HTERT RPE-1 (cell line): ENCODE results near the gene PIP4K2A.

ENCODE experiments used
- in situ Hi-C: fragments of 300-500 bp; cut with MboI; formaldehyde crosslinking; loops from 4 replicates; pipeline ENCODE4 v1.14.3; 2020; ENCODE audit warnings: low sequenced_read_pairs

PIP4K2A gene

DNA sequence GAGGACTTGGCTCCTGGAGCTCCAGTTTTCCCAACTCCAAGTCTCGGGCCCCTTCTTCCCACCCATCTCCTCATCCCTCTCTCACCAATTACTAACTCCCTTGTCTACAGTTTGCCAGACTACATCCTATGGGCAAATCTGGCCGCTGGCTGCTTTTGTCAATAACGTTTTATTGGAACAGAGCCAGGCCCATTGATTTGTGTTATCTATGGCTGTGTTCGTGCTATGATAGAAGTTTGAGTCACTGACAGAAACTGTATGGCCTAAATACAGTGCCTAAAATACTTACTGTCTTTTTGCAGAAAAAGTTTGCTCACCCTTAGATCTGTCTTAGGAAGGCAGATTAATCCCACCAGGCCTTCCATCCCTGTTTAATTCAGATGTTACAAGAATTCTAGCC, 71.3 kb downstream of the PIP4K2A start:
- in situ Hi-C loops, result no loop called here

DNA sequence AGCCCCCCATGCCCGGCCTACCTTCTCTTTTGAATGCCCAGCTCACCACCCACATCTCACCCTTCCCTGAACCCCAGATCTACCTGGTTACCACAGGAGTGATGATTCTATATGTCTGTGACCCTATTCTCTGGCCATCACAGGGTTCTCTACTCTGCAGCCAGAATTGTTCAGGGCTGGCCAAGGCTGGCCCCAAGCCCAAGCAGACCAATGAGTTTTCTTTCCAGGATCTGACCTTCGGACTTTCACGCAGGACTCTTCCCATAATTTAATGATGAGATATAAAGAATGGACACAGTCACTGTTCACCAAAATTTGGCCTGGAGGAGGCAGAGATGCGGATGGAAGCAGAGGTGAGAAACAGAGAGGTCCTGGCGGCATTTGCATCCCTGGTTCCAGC, 72.6 kb downstream of the PIP4K2A start:
- in situ Hi-C loops, result no loop called here

GRCh38 chr10:22640359-22640758, 74.0 kb downstream of the PIP4K2A start:
- in situ Hi-C loops, result no loop called here

DNA sequence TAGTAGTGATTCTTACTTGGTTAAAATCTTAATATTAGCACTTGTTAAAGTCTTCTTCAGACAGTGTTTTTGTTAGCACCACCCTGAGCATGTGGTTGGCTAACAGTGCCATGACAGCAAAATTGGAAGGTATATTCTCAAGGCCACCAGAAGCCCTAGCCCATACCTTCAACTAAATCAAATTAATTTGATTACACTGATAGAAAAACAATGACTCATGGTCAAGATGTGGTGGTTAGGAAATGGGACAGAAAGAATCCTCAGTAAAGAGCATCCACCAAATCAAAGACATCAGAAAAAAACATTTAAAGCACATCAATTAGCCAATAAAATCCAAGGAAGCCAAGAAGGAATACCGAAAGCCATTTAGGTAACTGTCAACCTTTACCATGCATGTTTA, 75.5 kb downstream of the PIP4K2A start:
- in situ Hi-C loops, result no loop called here

- in situ Hi-C loops, result no loop called here
These were observed 76.9 kb downstream of the PIP4K2A start for GRCh38 chr10:22637491-22637890.

GRCh38 chr10:22635650-22636049, 78.7 kb downstream of the PIP4K2A start:
- in situ Hi-C loops, result no loop called here

DNA sequence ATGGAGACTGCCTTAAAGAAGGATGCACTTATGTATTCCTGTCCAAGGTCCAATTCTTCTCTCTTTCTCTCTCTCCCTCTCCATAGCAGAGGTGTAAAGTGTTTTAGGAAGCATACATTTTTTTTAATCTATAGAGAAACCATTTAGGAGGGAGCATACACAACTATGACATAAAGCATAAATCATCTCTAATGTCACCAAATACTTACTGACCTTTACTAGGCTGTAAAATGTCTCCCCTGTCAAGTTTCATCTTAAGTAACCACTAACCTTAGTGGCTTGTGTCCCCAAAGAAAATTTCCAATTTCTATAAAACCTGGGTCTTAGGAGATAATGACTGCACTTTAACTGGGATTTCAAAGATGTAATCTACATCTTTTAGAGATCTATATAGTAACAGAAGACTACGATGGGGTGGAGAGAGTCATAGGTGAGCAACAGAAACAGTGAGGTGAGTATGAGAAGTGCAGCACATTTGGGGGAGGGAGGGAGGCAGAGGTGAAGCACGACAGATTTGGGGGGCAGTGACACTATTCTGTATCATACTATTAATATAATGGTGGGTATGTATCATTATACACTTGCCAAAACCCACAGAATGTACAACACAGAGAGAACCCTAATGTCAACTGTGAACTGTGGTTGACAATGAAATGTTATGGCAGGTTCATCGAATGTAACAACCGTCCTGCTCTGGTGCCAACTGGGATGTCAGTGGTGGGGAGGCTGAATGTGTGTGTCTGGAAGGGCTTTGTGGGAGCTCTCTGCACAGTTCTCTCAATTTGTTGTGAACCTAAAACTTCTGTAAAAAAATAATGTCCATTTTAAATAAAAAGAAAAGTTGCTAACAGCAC, 79.5 kb downstream of the PIP4K2A start:
- in situ Hi-C loops, result no loop called here

DNA sequence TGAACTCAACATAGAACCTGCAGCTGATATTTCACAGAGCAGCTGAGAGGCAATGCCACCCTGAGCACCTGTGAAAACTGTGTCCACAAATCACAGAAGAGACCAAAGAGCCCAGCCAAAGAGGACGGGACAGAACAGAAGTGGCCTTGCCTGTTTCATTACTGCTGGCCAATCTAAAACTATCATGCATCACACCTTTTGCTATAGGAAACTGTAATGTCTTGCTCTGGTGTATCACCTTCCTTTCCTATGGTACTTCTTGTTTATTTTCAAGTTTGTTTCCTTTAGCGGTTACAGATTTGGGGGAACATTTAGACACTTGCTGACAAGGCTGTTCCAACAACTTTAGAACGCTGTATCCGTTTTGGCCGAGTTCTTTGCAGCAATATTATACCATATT, 80.3 kb downstream of the PIP4K2A start:
- in situ Hi-C loops, result no loop called here

DNA sequence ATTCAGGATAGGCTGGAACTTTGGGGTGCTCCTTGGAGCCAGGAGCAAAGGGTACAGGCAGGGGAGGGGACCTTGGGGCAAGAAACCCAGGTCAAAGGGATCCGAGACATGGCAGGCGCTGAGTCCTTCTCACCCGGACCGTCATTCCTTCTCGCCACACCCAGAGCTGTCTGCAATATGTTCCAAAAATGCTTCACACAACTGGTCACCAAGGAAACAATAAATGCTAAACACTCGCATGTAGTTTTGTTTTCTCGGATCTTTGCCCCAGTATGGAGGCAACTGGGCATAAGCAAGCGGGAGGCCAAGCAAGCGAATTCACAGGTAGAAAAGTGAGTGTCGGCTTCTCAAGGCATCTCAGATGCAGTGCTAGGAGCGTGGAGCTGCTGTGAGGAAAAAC, 80.8 kb downstream of the PIP4K2A start:
- in situ Hi-C loops, result no loop called here

DNA sequence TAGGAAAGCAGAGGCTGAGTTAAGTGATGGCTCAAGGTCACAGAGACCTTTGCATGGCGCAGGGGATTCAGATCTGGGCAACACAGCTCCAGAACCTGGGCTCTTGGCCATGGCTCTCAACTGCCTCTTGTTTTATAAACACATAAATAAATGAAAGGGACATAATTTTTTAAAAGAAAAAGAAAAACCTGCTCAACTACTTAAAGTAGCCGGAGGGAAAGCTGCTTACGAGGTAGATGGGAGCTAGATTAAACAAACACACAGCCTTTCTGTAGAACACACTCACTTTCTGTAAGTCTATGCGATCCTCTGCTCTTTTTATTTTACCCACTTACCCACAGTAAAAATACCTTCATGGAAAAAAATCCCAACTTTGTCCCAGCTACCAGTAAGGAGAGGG, 81.3 kb downstream of the PIP4K2A start:
- in situ Hi-C loops, result no loop called here

- in situ Hi-C loops, result no loop called here
These were observed 82.6 kb downstream of the PIP4K2A start for GRCh38 chr10:22631646-22632278.

- in situ Hi-C loops, result no loop called here
These were observed 83.2 kb downstream of the PIP4K2A start for GRCh38 chr10:22631185-22631584.

GRCh38 chr10:22630234-22631174, 83.9 kb downstream of the PIP4K2A start:
- in situ Hi-C loops, result no loop called here

GRCh38 chr10:22629852-22630233, 84.5 kb downstream of the PIP4K2A start:
- in situ Hi-C loops, result no loop called here

- in situ Hi-C loops, result no loop called here
These were observed 85.3 kb downstream of the PIP4K2A start for GRCh38 chr10:22629126-22629525.

- in situ Hi-C loops, result no loop called here
These were observed 86.1 kb downstream of the PIP4K2A start for GRCh38 chr10:22628309-22628708.

DNA sequence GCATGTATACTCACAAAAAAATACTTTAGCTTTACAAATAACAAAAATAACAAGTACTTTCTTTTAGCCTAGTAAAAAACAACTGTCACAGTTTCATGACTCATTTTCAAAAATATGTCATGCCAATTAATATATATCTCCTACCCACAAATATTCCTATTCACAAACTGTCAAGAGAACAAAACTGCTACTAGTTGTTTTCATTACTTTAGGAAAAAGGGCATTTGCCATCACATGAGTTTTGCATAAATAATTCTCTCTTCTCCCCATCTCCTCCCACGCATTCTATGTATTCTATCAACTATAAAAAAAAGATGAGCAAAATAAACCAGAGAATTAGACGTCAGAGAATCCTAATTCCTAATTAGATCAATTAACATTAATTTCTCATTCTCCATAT, 87.6 kb downstream of the PIP4K2A start:
- in situ Hi-C loops, result no loop called here

DNA sequence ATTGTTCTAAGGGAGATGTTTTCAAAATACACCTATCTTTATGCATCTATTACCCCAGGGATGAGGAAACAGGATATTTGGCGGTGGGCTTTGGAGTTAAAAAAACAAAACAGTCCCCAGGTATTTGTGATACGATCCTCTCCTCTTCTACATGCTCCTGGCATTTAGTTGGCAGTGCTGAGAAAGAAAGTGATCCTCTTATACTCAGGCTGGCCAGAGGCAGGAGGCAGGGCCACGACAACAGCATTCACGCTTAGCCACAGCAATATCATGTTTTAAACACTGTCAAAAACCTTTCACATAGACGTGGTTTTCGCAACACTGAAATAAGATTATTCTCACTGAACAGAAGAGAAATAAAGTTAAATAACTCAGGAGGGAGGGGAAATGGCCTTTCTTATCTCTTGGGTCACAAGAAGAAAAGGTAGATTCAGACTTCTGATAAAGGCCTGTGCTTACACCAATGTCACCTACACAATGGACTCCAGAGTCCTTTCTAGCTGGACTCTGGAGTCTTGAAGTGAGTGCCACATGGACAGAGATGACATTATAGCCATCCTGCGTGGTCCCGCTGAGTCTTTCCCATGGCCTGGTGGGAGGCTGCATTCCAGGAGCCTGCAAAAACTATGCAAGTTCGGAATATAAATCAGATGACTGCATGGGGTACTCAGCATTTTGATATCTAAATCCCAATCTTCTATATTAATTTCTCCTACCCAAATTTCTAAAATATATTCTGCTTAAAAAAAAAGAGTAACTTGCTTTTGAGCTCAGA, 88.7 kb downstream of the PIP4K2A start:
- in situ Hi-C loops, result no loop called here

DNA sequence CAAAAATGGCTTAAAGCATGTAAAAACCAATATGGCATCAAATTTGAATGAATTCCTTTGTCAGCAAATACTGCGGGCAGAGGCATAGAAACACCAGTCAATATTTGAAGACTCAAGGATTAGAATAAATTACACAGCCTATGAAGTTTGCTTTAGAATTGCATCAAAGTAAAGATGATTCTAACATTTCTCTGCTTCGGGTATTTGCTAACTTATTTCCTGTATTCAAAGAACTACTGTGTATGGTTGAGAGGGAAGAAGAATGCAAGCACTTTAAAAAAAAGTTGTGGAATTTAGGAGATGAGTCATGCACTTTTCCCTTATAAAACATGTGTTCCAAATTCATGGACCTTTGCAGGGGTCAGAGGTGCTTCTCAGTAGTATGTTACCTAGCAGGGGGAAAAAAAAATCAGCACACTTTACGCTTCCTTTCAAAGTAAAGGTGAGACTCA, 90.1 kb downstream of the PIP4K2A start:
- in situ Hi-C loops, result no loop called here

DNA sequence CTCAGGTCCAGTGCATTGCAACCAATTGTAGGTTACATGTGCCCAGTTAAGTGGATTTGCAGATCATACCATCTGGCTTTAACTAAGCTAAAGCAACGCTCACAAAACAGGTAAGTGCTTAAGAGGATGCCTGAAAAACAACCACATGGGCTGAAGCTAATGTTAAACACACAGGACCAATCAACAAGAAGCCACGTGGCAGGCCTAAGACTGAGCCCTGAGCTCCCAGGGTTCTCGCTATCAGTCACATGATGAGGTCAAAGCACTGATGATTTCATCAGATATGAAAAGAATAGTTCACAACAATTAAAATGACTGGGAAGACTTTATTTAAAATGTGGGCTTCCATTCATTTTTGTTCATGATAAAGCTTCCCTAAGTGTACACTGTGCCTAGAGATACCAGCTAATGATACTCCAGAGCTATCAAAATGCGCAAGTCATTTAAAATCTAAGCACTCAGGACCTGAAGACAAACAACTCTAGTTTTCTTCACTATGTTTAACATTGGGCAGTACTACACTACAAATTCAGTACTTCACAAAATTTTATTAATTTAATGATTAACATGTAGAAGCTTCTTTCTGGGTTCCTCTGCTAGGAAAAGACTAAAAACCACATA, 90.6 kb downstream of the PIP4K2A start:
- in situ Hi-C loops, result no loop called here
